GM23338 (cell line): ENCODE data around the gene LUZP2. TPM values are rescaled to one million over a fixed set of nuclear protein-coding genes. Genes with fewer than 3 reads are reported as not detected.

Experiments
- ATAC-seq: fragments of 200-7000 bp; cut with Tn5 transposase; 3 replicates; pipeline ENCODE4 v1.9.1; 2020
- DNase-seq: peaks from one replicate; pipeline ENCODE4 v3.0.0-alpha.2; 2015; ENCODE audit warnings: low spot score
- H2AFZ ChIP-seq: fragments of 200-600 bp; sonication (generic); 2 replicates; pipeline ENCODE4 v1.8.0; 2016; ENCODE audit warnings: antibody characterized with exemption, mild to moderate bottlenecking, moderate library complexity
- H3F3A ChIP-seq: fragments of 200-600 bp; sonication (generic); replicated peaks from 2 replicates; pipeline ENCODE4 v1.8.0; 2017; ENCODE audit warnings: antibody characterized with exemption, mixed run types, low read depth
- H3K27ac ChIP-seq: fragments of 200-600 bp; sonication (generic); 2 replicates; pipeline ENCODE4 v1.6.1; 2016; ENCODE audit warnings: low read depth
- H3K27me3 ChIP-seq: fragments of 200-600 bp; sonication (generic); 2 replicates; pipeline ENCODE4 v1.8.0; 2016; ENCODE audit warnings: mild to moderate bottlenecking, mixed run types, moderate library complexity; ENCODE audit not compliant: insufficient read depth
- H3K36me3 ChIP-seq: fragments of 200-600 bp; sonication (generic); 2 replicates; pipeline ENCODE4 v1.8.0; 2016; ENCODE audit warnings: mild to moderate bottlenecking; ENCODE audit not compliant: insufficient read depth
- H3K4me1 ChIP-seq: fragments of 200-600 bp; sonication (generic); 2 replicates; pipeline ENCODE4 v1.8.0; 2016; ENCODE audit warnings: mild to moderate bottlenecking, moderate library complexity; ENCODE audit not compliant: insufficient read depth
- H3K4me2 ChIP-seq: fragments of 200-600 bp; sonication (generic); 2 replicates; pipeline ENCODE4 v1.7.1; 2017; ENCODE audit warnings: mixed run types
- H3K4me3 ChIP-seq: fragments of 200-600 bp; sonication (generic); 2 replicates; pipeline ENCODE4 v1.6.1; 2016; ENCODE audit warnings: mixed run types
- H3K79me2 ChIP-seq: fragments of 200-600 bp; sonication (generic); replicated peaks from 2 replicates; pipeline ENCODE4 v1.8.0; 2017; ENCODE audit warnings: mild to moderate bottlenecking; ENCODE audit not compliant: insufficient read depth
- H3K9me2 ChIP-seq: fragments of 200-600 bp; sonication (generic); 2 replicates; pipeline ENCODE4 v1.8.0; 2017; ENCODE audit not compliant: insufficient read depth
- H4K20me1 ChIP-seq: fragments of 200-600 bp; sonication (generic); replicated peaks from 2 replicates; pipeline ENCODE4 v1.8.0; 2017; ENCODE audit warnings: mild to moderate bottlenecking; ENCODE audit not compliant: insufficient read depth
- H3K27ac Mint-ChIP-seq: 2 replicates; pipeline ENCODE4 v1.8.0; 2020; ENCODE audit warnings: inconsistent platforms, mild to moderate bottlenecking, moderate library complexity, mixed read lengths
- H3K27me3 Mint-ChIP-seq: 3 replicates; pipeline ENCODE4 v1.8.0; 2022; ENCODE audit warnings: low read depth, mild to moderate bottlenecking, moderate library complexity, mixed read lengths, inconsistent platforms; ENCODE audit not compliant: insufficient read depth, poor library complexity
- H3K36me3 Mint-ChIP-seq: 3 replicates; pipeline ENCODE4 v1.8.0; 2021; ENCODE audit warnings: low read depth, mild to moderate bottlenecking, inconsistent platforms, moderate library complexity, mixed read lengths
- H3K4me1 Mint-ChIP-seq: 3 replicates; pipeline ENCODE4 v1.8.0; 2020; ENCODE audit warnings: mild to moderate bottlenecking, inconsistent platforms, mixed read lengths
- H3K4me3 Mint-ChIP-seq: 3 replicates; pipeline ENCODE4 v1.8.0; 2021; ENCODE audit warnings: moderate library complexity, mild to moderate bottlenecking, inconsistent platforms, mixed read lengths
- H3K9me3 Mint-ChIP-seq: 3 replicates; pipeline ENCODE4 v1.8.0; 2020; ENCODE audit warnings: moderate library complexity, mild to moderate bottlenecking, inconsistent platforms, mixed read lengths
- CREB1 ChIP-seq: fragments of 250-450 bp; sonication (Bioruptor Pico); IDR thresholded peaks from 2 replicates; pipeline ENCODE4 v1.5.0; 2020; ENCODE audit warnings: low read depth, mild to moderate bottlenecking, moderate library complexity
- CTCF ChIP-seq, 2 experiments: fragments of 200-600 bp in 1 of 2; sonication (generic) in 1 of 2; conservative IDR thresholded peaks; 2 replicates each; pipeline versions ENCODE4 v1.5.1 to v1.6.1; 2016 to 2017; ENCODE audit warnings: antibody characterized with exemption in 2 of 2, low read depth in 2 of 2, mild to moderate bottlenecking in 2 of 2, moderate library complexity in 1 of 2
- ETS1 ChIP-seq: IDR thresholded peaks from 2 replicates; pipeline ENCODE4 v1.6.1; 2016; ENCODE audit warnings: antibody characterized with exemption
- EZH2 ChIP-seq: fragments of 200-600 bp; sonication (generic); IDR thresholded peaks from one replicate; pipeline ENCODE4 v1.8.0; 2017; ENCODE audit warnings: antibody characterized with exemption, mild to moderate bottlenecking, low read depth; ENCODE audit not compliant: unreplicated experiment
- EZH2phosphoT487 ChIP-seq: fragments of 200-600 bp; sonication (generic); IDR thresholded peaks from one replicate; pipeline ENCODE4 v1.8.1; 2018; ENCODE audit warnings: antibody characterized with exemption; ENCODE audit not compliant: unreplicated experiment
- NANOG ChIP-seq: IDR thresholded peaks from 2 replicates; pipeline ENCODE4 v1.6.1; 2016; ENCODE audit warnings: antibody characterized with exemption, borderline replicate concordance
- POLR2AphosphoS5 ChIP-seq: IDR thresholded peaks from 2 replicates; pipeline ENCODE4 v1.6.1; 2016; ENCODE audit warnings: antibody characterized with exemption, low read depth
- STAT1 ChIP-seq: IDR thresholded peaks from one replicate; pipeline ENCODE4 v1.6.1; 2016; ENCODE audit warnings: antibody characterized with exemption; ENCODE audit not compliant: unreplicated experiment
- ZNF114 ChIP-seq: fragments of 250-450 bp; sonication (Bioruptor Pico); IDR thresholded peaks from 2 replicates; pipeline ENCODE4 v1.5.0; 2020; ENCODE audit warnings: mild to moderate bottlenecking, moderate library complexity
- ZNF331 ChIP-seq: fragments of 250-450 bp; sonication (Bioruptor Pico); IDR thresholded peaks from 2 replicates; pipeline ENCODE4 v1.5.0; 2020; ENCODE audit warnings: low read depth, mild to moderate bottlenecking, moderate library complexity
- ZNF462 ChIP-seq: fragments of 250-450 bp; sonication (Bioruptor Pico); IDR thresholded peaks from 2 replicates; pipeline ENCODE4 v1.5.0; 2020; ENCODE audit warnings: mild to moderate bottlenecking, moderate library complexity
- polyA plus RNA-seq: library from polyadenylated mRNA; unstranded; fragments of >200 nt; fragmentation: Nextera tagmentation; extraction: Ambion mirVana; gene quantifications from 2 replicates; pipeline ENCODE4 v1.2.1, GENCODE V29; 2016
- total RNA-seq: library from RNA; depleted of rRNA; stranded (reverse); fragments of >200 nt; shearing (Covaris generic); gene quantifications from 2 replicates; pipeline ENCODE4 v1.2.3, GENCODE V29; 2014
- TF ChIP-seq, protein P1 (sequence below): IDR thresholded peaks from one replicate; pipeline ENCODE4 v1.6.1; 2018; ENCODE audit warnings: antibody characterized with exemption; ENCODE audit not compliant: unreplicated experiment

The LUZP2 gene
- total and polyA plus RNA-seq, 2 experiments from 2014 or later, result 2.0 to 9.2 TPM

DNA sequence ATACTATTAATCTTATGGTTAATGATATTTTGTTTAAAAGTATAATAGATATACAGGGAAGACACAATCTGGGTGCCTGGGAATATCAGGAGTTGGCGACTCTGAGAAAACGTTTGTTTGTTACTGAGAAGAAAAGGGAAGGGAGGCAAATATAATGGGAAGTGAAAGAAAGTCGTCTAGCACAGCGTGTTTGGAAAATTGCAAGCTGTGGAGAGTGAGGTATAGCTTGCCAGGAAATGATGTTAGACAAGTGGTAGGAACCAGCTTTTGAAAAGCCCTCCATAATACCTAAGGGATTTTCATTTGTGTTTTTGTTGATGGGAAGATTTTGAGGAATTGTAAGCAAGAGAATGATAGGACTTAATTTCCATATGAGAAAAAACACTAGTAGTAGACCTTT is 322.2 kb downstream of the LUZP2 start:
- Mint-ChIP-seq H3K4me3 (no peak overlapping the region), H3K4me1 (peaks cover 7% of the 10 kb centered on the region), H3K27me3 (no peaks in the 10 kb centered on the region), H3K27ac (no peak overlapping the region), H3K36me3 (no peaks in the 10 kb centered on the region), H3K9me3 (no peaks in the 10 kb centered on the region)
- H3K27me3 ChIP-seq, result no peaks in the 10 kb centered on the region
- no peak overlapping the region for H3K27ac ChIP-seq
- no peaks in the 10 kb centered on the region for H3F3A ChIP-seq
- no peak overlapping the region for H3K4me3 ChIP-seq
- H3K4me2 ChIP-seq, result no peak overlapping the region
- H4K20me1 ChIP-seq, result no peaks in the 10 kb centered on the region
- no peaks in the 10 kb centered on the region for H3K9me2 ChIP-seq
- H3K79me2 ChIP-seq, result no peaks in the 10 kb centered on the region
- ATAC-seq (no peak), DNase-seq (no peak)
- TF ChIP-seq EZH2phosphoT487 (no peak), STAT1 (no peak), CREB1 (no peak), NANOG (no peak), ZNF462 (CRISPR knock-in tag) (no peak), ETS1 (no peak), ZNF114 (no peak), ZNF331 (CRISPR knock-in tag) (no peak), CTCF (conservative IDR thresholded peaks at IDR 0.05; ENCODE audit: low read depth in 2 of 2) (no peak), POLR2AphosphoS5 (no peak), EZH2 (no peak)
- TF ChIP-seq, protein P1, sequence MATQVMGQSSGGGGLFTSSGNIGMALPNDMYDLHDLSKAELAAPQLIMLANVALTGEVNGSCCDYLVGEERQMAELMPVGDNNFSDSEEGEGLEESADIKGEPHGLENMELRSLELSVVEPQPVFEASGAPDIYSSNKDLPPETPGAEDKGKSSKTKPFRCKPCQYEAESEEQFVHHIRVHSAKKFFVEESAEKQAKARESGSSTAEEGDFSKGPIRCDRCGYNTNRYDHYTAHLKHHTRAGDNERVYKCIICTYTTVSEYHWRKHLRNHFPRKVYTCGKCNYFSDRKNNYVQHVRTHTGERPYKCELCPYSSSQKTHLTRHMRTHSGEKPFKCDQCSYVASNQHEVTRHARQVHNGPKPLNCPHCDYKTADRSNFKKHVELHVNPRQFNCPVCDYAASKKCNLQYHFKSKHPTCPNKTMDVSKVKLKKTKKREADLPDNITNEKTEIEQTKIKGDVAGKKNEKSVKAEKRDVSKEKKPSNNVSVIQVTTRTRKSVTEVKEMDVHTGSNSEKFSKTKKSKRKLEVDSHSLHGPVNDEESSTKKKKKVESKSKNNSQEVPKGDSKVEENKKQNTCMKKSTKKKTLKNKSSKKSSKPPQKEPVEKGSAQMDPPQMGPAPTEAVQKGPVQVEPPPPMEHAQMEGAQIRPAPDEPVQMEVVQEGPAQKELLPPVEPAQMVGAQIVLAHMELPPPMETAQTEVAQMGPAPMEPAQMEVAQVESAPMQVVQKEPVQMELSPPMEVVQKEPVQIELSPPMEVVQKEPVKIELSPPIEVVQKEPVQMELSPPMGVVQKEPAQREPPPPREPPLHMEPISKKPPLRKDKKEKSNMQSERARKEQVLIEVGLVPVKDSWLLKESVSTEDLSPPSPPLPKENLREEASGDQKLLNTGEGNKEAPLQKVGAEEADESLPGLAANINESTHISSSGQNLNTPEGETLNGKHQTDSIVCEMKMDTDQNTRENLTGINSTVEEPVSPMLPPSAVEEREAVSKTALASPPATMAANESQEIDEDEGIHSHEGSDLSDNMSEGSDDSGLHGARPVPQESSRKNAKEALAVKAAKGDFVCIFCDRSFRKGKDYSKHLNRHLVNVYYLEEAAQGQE, result no peak
- no peaks in the 10 kb centered on the region for H3K4me1 ChIP-seq
- no peak overlapping the region for H2AFZ ChIP-seq
- no peaks in the 10 kb centered on the region for H3K36me3 ChIP-seq
